GM12801 (cell line): ENCODE results near the gene HDDC2.

Experiments used
- CTCF ChIP-seq: IDR thresholded peaks from one replicate; pipeline ENCODE4 v1.5.1; 2011; ENCODE audit warnings: control low read depth; ENCODE audit not compliant: insufficient read length; ENCODE audit errors: extremely low read depth

Gene HDDC2

GRCh38 chr6:125264476-125264875 is 37.3 kb downstream of the HDDC2 start:
- no peak for TF ChIP-seq CTCF

GRCh38 chr6:125262016-125263013 is 39.5 kb downstream of the HDDC2 start:
- no peak for TF ChIP-seq CTCF

GRCh38 chr6:125259354-125259736 is 42.4 kb downstream of the HDDC2 start:
- no peak for TF ChIP-seq CTCF

GRCh38 chr6:125258651-125259353 is 43.0 kb downstream of the HDDC2 start:
- TF ChIP-seq CTCF = no peak

- no peak for TF ChIP-seq CTCF
Observed at GRCh38 chr6:125257351-125257750, 44.4 kb downstream of the HDDC2 start.

- no peak for TF ChIP-seq CTCF
Observed at GRCh38 chr6:125255201-125255600, 46.6 kb downstream of the HDDC2 start.

GRCh38 chr6:125254321-125254720 is 47.4 kb downstream of the HDDC2 start:
- TF ChIP-seq CTCF = no peak
